ENCODE measurements around the gene TAF1C. TPM values are rescaled to one million over a fixed set of nuclear protein-coding genes. Genes with fewer than 3 reads are reported as not detected.

Gene TAF1C
- total and polyA plus RNA-seq, 11 donors = 16.3 to 34.4 (median 22.3) TPM

GRCh38 chr16:84198401-84198800 is 11.5 kb upstream of the TAF1C start:
- 53 to 74% (median 71%) methylated on average over 10 of the region's 10 CpGs for WGBS, 4 donors
- H3K9me3 ChIP-seq = no peaks in the 10 kb centered on the region
- no peak overlapping the region for H3K27ac ChIP-seq
- ATAC-seq = no peak
- intact Hi-C loops (cut with DNase I) = loop anchor here in 1 of 10 donors (10.0 kb wide), 1 partner anchor 286 kb away; no protein-coding TSS in a partner anchor
- no peaks in the 10 kb centered on the region for H3K36me3 ChIP-seq
- peaks cover 0 to 10% (median 0%) of the 10 kb centered on the region in 9 donors for H3K27me3 ChIP-seq
- no peak overlapping the region for H3K4me3 ChIP-seq
- peaks cover 0 to 14% (median 0%) of the 10 kb centered on the region in 12 donors for H3K4me1 ChIP-seq
- DNase-seq = no peak
- TF ChIP-seq POLR2A (IDR thresholded peaks at IDR 0.05) (no peak), CTCF (IDR thresholded peaks at IDR 0.05) (no peak)

GRCh38 chr16:84197466-84198128 is 10.7 kb upstream of the TAF1C start:
- H3K36me3 ChIP-seq = no peaks in the 10 kb centered on the region
- TF ChIP-seq CTCF (IDR thresholded peaks at IDR 0.05) = no peak
- TF ChIP-seq POLR2A (IDR thresholded peaks at IDR 0.05) = no peak
- intact Hi-C loops (cut with DNase I) = loop anchor here in 1 of 10 donors (10.0 kb wide), 1 partner anchor 287 kb away; no protein-coding TSS in a partner anchor

GRCh38 chr16:84196727-84197394 is 10.0 kb upstream of the TAF1C start:
- intact Hi-C loops (cut with DNase I) = loop anchor here in 1 of 10 donors (10.0 kb wide), 1 partner anchor 288 kb away; no protein-coding TSS in a partner anchor
- DNase-seq (no peak), ATAC-seq (no peak)
- no peak overlapping the region for H3K4me3 ChIP-seq
- no peaks in the 10 kb centered on the region for H3K9me3 ChIP-seq
- WGBS, 4 donors = 78 to 86% (median 82%) methylated on average over 14 to 16 of the region's 16 CpGs
- no peak for TF ChIP-seq POLR2A (IDR thresholded peaks at IDR 0.05)
- H3K27ac ChIP-seq = no peak overlapping the region
- H3K36me3 ChIP-seq = no peaks in the 10 kb centered on the region
- H3K4me1 ChIP-seq = peaks cover 0 to 14% (median 0%) of the 10 kb centered on the region in 12 donors
- H3K27me3 ChIP-seq = peaks cover 0 to 10% (median 0%) of the 10 kb centered on the region in 9 donors

More at GRCh38 chr16:84197466-84198128, 10.7 kb upstream of the TAF1C start:
- WGBS, 4 donors = 92 to 95% (median 94%) methylated on average over 11 to 14 of the region's 14 CpGs
- peaks cover 0 to 14% (median 0%) of the 10 kb centered on the region in 12 donors for H3K4me1 ChIP-seq
- H3K9me3 ChIP-seq = no peaks in the 10 kb centered on the region
- H3K4me3 ChIP-seq = no peak overlapping the region
- no peak overlapping the region for H3K27ac ChIP-seq
- no peak for DNase-seq
- peaks cover 0 to 10% (median 0%) of the 10 kb centered on the region in 9 donors for H3K27me3 ChIP-seq
- ATAC-seq = no peak

GRCh38 chr16:84196101-84196500 is 9.2 kb upstream of the TAF1C start:
- Histone ChIP-seq H3K9me3 (no peaks in the 10 kb centered on the region), H3K36me3 (no peaks in the 10 kb centered on the region), H3K4me1 (peaks cover 0 to 14% (median 0%) of the 10 kb centered on the region in 12 donors), H3K27me3 (peaks cover 0 to 10% (median 0%) of the 10 kb centered on the region in 9 donors), H3K27ac (no peak overlapping the region), H3K4me3 (no peak overlapping the region)
- intact Hi-C loops (cut with DNase I) = loop anchor here in 1 of 10 donors (10.0 kb wide), 1 partner anchor 289 kb away; no protein-coding TSS in a partner anchor
- WGBS, 4 donors = 93 to 97% (median 95%) methylated on average over 16 of the region's 16 CpGs
- no peak for TF ChIP-seq POLR2A (IDR thresholded peaks at IDR 0.05)
- TF ChIP-seq CTCF (IDR thresholded peaks at IDR 0.05) = no peak
- DNase-seq = no peak
- no peak for ATAC-seq

Measured in heart left ventricle (tissue), 16 donors.